KMS-11 (cell line): ENCODE results near the gene CCL8.

Experiments
- H2AFZ ChIP-seq: fragments of 200-600 bp; sonication (generic); 2 replicates; pipeline ENCODE4 v1.6.1; 2016; ENCODE audit warnings: antibody characterized with exemption, mixed run types, low read depth
- H3K27ac ChIP-seq: fragments of 200-600 bp; sonication (generic); 2 replicates; pipeline ENCODE4 v1.6.1; 2016; ENCODE audit warnings: mild to moderate bottlenecking, mixed run types
- H3K27me3 ChIP-seq: fragments of 200-600 bp; sonication (generic); 2 replicates; pipeline ENCODE4 v1.6.1; 2017; ENCODE audit warnings: mild to moderate bottlenecking, low read depth, mixed run types, moderate library complexity; ENCODE audit not compliant: insufficient read depth
- H3K36me3 ChIP-seq: fragments of 200-600 bp; sonication (generic); 2 replicates; pipeline ENCODE4 v1.6.1; 2017; ENCODE audit warnings: mild to moderate bottlenecking, mixed run types; ENCODE audit not compliant: insufficient read depth
- H3K4me1 ChIP-seq: fragments of 200-600 bp; sonication (generic); 2 replicates; pipeline ENCODE4 v1.6.1; 2016; ENCODE audit warnings: mild to moderate bottlenecking, low read depth, mixed run types; ENCODE audit not compliant: poor library complexity, severe bottlenecking
- H3K4me2 ChIP-seq: fragments of 200-600 bp; sonication (generic); 2 replicates; pipeline ENCODE4 v1.7.0; 2016; ENCODE audit warnings: mild to moderate bottlenecking, mixed run types
- H3K4me3 ChIP-seq: fragments of 200-600 bp; sonication (generic); IDR thresholded peaks from 2 replicates; pipeline ENCODE4 v1.6.1; 2017; ENCODE audit warnings: low read depth, low read length, mixed read lengths; ENCODE audit not compliant: insufficient read depth
- H3K79me2 ChIP-seq: fragments of 200-600 bp; sonication (generic); 2 replicates; pipeline ENCODE4 v1.6.1; 2016; ENCODE audit warnings: low read depth, mixed run types; ENCODE audit not compliant: insufficient read depth
- H3K9ac ChIP-seq: fragments of 200-600 bp; sonication (generic); 2 replicates; pipeline ENCODE4 v1.6.1; 2016; ENCODE audit warnings: mild to moderate bottlenecking, mixed run types
- H4K20me1 ChIP-seq: fragments of 200-600 bp; sonication (generic); 2 replicates; pipeline ENCODE4 v1.6.1; 2016; ENCODE audit warnings: mild to moderate bottlenecking, mixed run types; ENCODE audit not compliant: insufficient read depth
- TF ChIP-seq, protein P1 (sequence below): fragments of 200-600 bp; sonication (generic); conservative IDR thresholded peaks from 2 replicates; pipeline ENCODE4 v1.6.1; 2017; ENCODE audit warnings: low read depth, mild to moderate bottlenecking, antibody characterized with exemption, low read length, moderate library complexity, mixed read lengths

CCL8 gene

DNA sequence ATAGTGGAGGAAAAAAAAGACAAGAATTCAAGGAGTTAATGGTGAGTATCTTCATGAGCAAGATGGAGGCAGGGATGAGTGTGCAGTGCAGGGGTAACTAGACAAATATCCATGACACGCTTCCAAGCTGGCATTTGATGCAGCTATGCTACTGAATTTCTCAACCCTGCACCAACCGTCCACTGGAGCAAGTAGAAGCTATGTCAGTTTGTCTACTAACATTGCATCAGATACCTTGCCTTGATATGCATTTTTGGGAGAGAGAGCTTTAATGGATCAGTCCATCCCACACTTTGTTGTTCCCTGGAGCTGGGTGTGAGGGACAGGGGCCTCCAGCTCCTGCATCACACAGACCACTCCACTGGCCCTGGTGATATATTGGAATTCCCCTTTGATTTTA, 17.2 kb upstream of the CCL8 start:
- H3K4me3 ChIP-seq: no peak overlapping the region
- H4K20me1 ChIP-seq: no peaks in the 10 kb centered on the region
- H3K79me2 ChIP-seq: no peaks in the 10 kb centered on the region
- no peak overlapping the region for H2AFZ ChIP-seq
- no peak overlapping the region for H3K9ac ChIP-seq
- peak overlapping the region; percentile 44; the same call in 1 of the 2 replicates for H3K27ac ChIP-seq
- no peaks in the 10 kb centered on the region for H3K36me3 ChIP-seq
- TF ChIP-seq, protein P1, sequence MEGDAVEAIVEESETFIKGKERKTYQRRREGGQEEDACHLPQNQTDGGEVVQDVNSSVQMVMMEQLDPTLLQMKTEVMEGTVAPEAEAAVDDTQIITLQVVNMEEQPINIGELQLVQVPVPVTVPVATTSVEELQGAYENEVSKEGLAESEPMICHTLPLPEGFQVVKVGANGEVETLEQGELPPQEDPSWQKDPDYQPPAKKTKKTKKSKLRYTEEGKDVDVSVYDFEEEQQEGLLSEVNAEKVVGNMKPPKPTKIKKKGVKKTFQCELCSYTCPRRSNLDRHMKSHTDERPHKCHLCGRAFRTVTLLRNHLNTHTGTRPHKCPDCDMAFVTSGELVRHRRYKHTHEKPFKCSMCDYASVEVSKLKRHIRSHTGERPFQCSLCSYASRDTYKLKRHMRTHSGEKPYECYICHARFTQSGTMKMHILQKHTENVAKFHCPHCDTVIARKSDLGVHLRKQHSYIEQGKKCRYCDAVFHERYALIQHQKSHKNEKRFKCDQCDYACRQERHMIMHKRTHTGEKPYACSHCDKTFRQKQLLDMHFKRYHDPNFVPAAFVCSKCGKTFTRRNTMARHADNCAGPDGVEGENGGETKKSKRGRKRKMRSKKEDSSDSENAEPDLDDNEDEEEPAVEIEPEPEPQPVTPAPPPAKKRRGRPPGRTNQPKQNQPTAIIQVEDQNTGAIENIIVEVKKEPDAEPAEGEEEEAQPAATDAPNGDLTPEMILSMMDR: no peak
- H3K4me1 ChIP-seq: peaks cover 49% of the 10 kb centered on the region
- H3K27me3 ChIP-seq: no peaks in the 10 kb centered on the region
- H3K4me2 ChIP-seq: peak overlapping the region; percentile 50; the same call in 1 of the 2 replicates

DNA sequence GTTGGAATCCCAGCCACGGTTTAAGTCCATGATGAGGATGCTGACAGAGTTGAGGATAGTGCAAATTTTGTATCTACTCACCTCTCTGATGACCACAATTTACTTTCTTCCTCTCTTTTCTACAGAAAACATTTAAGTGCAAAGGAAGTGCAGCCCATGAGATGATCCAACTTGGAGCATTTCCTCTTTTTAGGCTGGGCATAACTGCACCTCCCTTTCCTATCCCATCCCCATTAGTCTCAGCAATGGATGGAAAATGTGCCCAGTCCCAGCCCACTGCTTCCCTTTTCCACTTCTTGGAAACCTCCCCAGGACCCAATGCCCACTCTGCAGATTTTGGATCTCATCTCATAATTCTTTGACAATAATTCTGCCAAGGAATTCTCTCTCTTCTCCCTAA, 16.6 kb upstream of the CCL8 start:
- Histone ChIP-seq H3K4me3 (no peak overlapping the region), H2AFZ (no peak overlapping the region), H3K4me1 (peaks cover 56% of the 10 kb centered on the region), H4K20me1 (no peaks in the 10 kb centered on the region), H3K36me3 (no peaks in the 10 kb centered on the region), H3K4me2 (peak overlapping the region; percentile 50; the same call in 1 of the 2 replicates), H3K79me2 (no peaks in the 10 kb centered on the region), H3K27ac (no peak overlapping the region; the same call in 1 of the 2 replicates), H3K27me3 (no peaks in the 10 kb centered on the region), H3K9ac (no peak overlapping the region)
- TF ChIP-seq, protein P1: no peak

DNA sequence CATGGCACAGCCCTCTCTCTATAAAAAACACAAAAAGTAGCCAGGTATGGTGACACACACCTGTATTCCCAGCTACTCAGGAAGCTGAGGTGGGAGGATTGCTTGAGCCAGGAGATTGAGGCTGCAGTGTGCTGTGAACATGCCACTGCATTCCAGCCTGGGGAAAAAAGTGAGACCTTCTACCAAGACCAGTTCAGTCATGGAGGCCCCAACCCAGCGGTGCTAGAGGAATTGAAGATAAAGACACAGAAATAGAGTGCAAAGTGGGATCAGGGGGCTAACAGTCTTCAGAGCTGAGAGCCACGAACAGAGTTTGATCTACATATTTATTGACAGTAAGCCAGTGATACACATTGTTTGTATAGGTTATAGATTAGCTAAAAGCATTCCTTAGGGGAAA, 15.6 kb upstream of the CCL8 start:
- Histone ChIP-seq H3K27ac (no peak overlapping the region), H3K36me3 (no peaks in the 10 kb centered on the region), H4K20me1 (no peaks in the 10 kb centered on the region), H3K9ac (no peak overlapping the region), H2AFZ (no peak overlapping the region), H3K4me1 (peaks cover 63% of the 10 kb centered on the region), H3K4me3 (no peak overlapping the region), H3K4me2 (no peak overlapping the region), H3K79me2 (no peaks in the 10 kb centered on the region), H3K27me3 (no peaks in the 10 kb centered on the region)
- TF ChIP-seq, protein P1: no peak

DNA sequence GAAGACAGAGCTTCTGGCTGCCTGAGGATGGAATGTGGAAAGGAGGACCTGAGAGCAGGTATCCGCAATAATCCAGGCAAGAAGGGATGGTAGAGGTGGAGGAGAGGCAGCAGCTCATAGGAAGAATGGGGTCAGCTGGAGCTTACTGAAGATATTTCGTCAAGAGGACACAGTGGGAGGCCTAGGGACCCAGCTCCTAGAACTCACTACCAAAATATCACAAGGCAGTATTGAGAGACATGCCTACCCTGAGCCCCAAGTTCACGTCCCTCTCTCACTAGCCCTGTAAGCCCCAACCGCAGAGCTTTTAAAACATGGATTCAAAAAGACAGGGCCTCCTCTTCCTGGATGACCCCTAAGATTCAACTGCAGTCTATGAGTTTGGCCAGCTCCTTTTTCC, 14.2 kb upstream of the CCL8 start:
- Histone ChIP-seq H3K9ac (no peak overlapping the region), H3K4me3 (no peak overlapping the region), H3K27me3 (no peaks in the 10 kb centered on the region), H3K27ac (no peak overlapping the region), H2AFZ (no peak overlapping the region), H3K4me1 (peaks cover 56% of the 10 kb centered on the region), H3K36me3 (no peaks in the 10 kb centered on the region), H3K4me2 (no peak overlapping the region), H3K79me2 (no peaks in the 10 kb centered on the region), H4K20me1 (no peaks in the 10 kb centered on the region)
- TF ChIP-seq, protein P1: no peak
